Upper lobe of right lung (tissue), 1 donor: ENCODE results near the gene UNC93A. TPM values are rescaled to one million over a fixed set of nuclear protein-coding genes. Genes with fewer than 3 reads are reported as not detected.
"Not testable (repeated sequence)": the region's sequence is repeated elsewhere in the genome, so short reads cannot be mapped to it uniquely, and the experiment has no call there.

Experiments
- ATAC-seq: fragments of 200-7000 bp; cut with Tn5 transposase; one replicate; pipeline ENCODE4 v1.9.1; 2020; ENCODE audit warnings: mild to moderate bottlenecking, moderate library complexity
- DNase-seq: peaks from one replicate; pipeline ENCODE4 v3.0.0-alpha.2; 2020
- H3K27ac ChIP-seq: fragments of 200-600 bp; one replicate; pipeline ENCODE4 v1.8.0; 2022
- H3K27me3 ChIP-seq: fragments of 200-600 bp; one replicate; pipeline ENCODE4 v1.8.0; 2022; ENCODE audit warnings: mild to moderate bottlenecking
- H3K36me3 ChIP-seq: fragments of 200-600 bp; one replicate; pipeline ENCODE4 v1.8.0; 2022
- H3K4me1 ChIP-seq: fragments of 200-600 bp; one replicate; pipeline ENCODE4 v1.8.0; 2022
- H3K4me3 ChIP-seq: fragments of 200-600 bp; one replicate; pipeline ENCODE4 v1.8.0; 2022; ENCODE audit warnings: mild to moderate bottlenecking
- H3K9me3 ChIP-seq: fragments of 200-600 bp; one replicate; pipeline ENCODE4 v1.8.0; 2022
- intact Hi-C: fragments of 100-400 bp; cut with DNase I; formaldehyde crosslinking; loops from one replicate; pipeline ENCODE4 v1.11.0; 2022
- total RNA-seq: library from RNA; stranded (reverse); fragmentation: NEBNext Ultra II Directional; extraction: Animal tissue kit (Norgen Biotek cat#: 25700); gene quantifications from one replicate; pipeline ENCODE4 v1.2.1, GENCODE V29; 2021
- TF ChIP-seq, protein P1 (sequence below): fragments of 200-600 bp; IDR thresholded peaks from one replicate; pipeline ENCODE4 v1.8.0; 2022; ENCODE audit warnings: antibody characterized with exemption
- donor health status: DM: no; HTN: yes; CAD: no; lungs with severe emphysema.

UNC93A gene
- total RNA-seq, 1 donor from 2014 or later: not detected

DNA sequence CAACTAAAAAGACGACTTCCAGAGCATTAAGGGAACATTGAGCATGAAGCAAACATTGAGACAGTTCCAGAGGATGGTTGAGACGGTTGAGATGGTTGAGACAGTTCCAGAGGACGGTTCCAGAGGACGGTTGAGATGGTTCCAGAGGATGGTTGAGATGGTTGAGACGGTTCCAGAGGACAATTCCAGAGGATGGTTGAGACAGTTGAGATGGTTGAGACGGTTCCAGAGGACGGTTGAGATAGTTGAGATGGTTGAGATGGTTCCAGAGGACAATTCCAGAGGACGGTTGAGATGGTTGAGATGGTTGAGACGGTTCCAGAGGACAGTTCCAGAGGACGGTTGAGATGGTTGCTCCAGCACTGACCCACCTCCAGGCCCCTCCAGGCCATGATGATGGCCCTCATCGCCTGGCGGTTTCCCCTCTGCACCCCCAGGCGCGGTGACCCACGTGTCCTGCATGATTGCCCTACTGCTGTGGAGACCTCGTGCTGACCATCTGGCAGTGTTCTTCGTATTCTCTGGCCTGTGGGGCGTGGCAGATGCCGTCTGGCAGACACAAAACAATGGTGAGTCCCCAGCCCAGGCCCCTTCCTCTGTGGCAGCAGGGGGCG, 16.3 kb downstream of the UNC93A start:
- Histone ChIP-seq H3K9me3 (no peaks in the 10 kb centered on the region), H3K4me1 (no peaks in the 10 kb centered on the region), H3K4me3 (no peak overlapping the region), H3K27ac (no peak overlapping the region), H3K36me3 (no peaks in the 10 kb centered on the region), H3K27me3 (no peaks in the 10 kb centered on the region)
- no peak for DNase-seq
- no peak for ATAC-seq
- TF ChIP-seq, protein P1, sequence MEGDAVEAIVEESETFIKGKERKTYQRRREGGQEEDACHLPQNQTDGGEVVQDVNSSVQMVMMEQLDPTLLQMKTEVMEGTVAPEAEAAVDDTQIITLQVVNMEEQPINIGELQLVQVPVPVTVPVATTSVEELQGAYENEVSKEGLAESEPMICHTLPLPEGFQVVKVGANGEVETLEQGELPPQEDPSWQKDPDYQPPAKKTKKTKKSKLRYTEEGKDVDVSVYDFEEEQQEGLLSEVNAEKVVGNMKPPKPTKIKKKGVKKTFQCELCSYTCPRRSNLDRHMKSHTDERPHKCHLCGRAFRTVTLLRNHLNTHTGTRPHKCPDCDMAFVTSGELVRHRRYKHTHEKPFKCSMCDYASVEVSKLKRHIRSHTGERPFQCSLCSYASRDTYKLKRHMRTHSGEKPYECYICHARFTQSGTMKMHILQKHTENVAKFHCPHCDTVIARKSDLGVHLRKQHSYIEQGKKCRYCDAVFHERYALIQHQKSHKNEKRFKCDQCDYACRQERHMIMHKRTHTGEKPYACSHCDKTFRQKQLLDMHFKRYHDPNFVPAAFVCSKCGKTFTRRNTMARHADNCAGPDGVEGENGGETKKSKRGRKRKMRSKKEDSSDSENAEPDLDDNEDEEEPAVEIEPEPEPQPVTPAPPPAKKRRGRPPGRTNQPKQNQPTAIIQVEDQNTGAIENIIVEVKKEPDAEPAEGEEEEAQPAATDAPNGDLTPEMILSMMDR: no peak
- intact Hi-C loops: no loop called here

DNA sequence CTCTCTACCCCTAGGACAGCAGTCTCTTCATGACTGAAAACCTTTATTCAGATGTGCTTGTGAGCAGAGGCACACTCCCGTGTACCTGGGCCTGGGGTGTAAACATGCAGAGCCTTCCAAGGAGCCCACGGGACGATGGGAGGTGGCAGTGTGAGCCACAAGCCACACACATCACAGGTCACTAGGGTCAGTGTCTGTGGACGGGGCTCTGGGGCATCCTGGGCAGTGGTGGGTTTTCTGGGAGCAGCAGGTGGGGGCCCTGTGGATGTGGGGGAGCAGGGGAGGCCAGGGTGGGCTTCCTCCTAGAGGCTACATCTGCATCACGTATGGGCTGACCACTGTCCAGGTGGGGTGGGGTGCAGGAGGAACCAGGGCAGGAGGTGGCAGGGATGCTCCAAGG, 17.1 kb downstream of the UNC93A start:
- H3K27me3 ChIP-seq: no peaks in the 10 kb centered on the region
- no peaks in the 10 kb centered on the region for H3K36me3 ChIP-seq
- H3K4me3 ChIP-seq: no peak overlapping the region
- TF ChIP-seq, protein P1: no peak
- no peak for ATAC-seq
- intact Hi-C loops: no loop called here
- no peaks in the 10 kb centered on the region for H3K9me3 ChIP-seq
- H3K4me1 ChIP-seq: no peaks in the 10 kb centered on the region
- DNase-seq: no peak
- no peak overlapping the region for H3K27ac ChIP-seq

DNA sequence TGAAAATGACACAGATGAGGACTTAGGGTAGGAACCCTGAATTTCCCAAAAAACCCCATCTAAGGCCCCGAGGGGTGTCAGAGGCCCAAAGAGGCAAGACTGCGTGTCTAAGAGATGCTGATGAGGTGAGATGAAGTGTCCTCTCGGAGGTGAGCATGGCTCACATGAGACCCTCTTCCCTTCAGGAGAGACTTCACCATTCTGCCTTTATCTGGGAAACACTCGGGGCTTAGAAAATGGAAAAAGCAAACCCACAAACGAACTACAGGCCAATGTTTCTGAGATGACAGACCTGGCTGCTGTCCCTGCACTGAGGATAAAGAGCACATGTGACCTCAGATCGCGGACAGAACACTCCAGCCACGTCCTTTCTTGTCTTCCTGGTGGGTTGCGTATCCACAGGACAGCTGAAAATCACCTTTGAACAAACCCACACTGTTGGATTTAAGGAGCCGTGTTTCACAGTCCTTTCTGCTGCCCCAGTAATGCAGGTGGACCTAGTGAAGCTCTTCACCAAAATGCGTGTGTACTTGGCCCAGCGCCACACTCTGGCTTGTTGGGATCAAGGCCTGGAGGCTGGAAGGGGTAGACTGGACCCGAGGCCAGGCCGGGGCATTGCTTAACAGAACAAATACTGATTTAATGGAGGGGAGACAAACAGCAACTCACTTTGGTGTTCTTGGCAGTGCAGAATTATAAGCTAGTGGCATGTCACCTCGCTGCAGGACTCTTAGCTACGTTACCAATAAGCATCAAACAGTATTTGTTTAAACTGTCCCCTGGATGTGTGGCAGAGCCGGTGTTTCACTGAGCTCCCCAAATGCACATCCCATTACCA, 18.5 kb downstream of the UNC93A start:
- H3K4me1 ChIP-seq, H3K27me3 ChIP-seq, H3K27ac ChIP-seq, H3K9me3 ChIP-seq, H3K36me3 ChIP-seq, H3K4me3 ChIP-seq, DNase-seq, intact Hi-C loops, ATAC-seq: not testable (repeated sequence)

DNA sequence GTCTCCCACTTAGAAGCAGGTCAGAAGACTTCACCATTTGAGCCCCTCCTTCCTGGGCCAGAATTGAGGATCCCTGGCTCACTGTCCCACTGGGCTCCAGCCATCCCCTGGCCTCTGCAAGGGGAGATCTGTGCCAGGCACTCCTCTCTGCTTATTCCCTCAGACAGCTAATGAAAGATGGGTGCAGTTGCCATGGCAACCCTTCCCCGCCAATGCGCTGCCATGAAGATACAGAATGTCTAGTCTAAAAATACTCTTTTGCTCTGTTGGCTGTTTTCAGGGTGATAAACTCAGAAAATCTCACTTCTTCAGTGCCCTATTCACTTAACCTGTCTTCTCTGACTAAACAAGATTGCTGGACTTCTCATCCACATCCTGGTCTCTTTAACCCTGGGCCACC, 20.2 kb downstream of the UNC93A start:
- H3K4me1 ChIP-seq: no peaks in the 10 kb centered on the region
- no peaks in the 10 kb centered on the region for H3K36me3 ChIP-seq
- intact Hi-C loops: no loop called here
- H3K4me3 ChIP-seq: no peak overlapping the region
- H3K9me3 ChIP-seq: no peaks in the 10 kb centered on the region
- DNase-seq (no peak), ATAC-seq (no peak)
- no peaks in the 10 kb centered on the region for H3K27me3 ChIP-seq
- TF ChIP-seq, protein P1: no peak
- no peak overlapping the region for H3K27ac ChIP-seq

DNA sequence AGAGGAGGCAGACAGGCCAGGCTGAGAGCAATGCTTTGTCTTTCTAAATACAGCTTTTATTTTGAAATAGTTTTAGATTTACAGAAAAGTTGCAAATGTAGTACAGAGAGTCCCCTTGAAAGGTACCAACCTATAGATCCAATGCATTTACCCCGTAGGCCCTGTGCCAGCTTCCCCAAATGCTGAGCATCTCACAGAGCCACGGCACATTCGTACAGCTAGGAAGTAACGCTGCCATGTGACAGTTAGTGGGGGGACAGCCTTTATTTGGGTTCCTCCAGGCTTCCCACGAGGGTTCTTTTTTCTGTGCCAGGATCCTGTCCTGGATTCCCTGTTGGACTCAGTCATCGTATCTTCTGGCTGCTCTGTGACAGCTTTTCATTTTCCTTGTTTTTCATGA, 20.6 kb downstream of the UNC93A start:
- H3K27ac ChIP-seq, H3K27me3 ChIP-seq, H3K9me3 ChIP-seq, H3K4me3 ChIP-seq, DNase-seq, H3K4me1 ChIP-seq, intact Hi-C loops, H3K36me3 ChIP-seq, ATAC-seq: not testable (repeated sequence)

DNA sequence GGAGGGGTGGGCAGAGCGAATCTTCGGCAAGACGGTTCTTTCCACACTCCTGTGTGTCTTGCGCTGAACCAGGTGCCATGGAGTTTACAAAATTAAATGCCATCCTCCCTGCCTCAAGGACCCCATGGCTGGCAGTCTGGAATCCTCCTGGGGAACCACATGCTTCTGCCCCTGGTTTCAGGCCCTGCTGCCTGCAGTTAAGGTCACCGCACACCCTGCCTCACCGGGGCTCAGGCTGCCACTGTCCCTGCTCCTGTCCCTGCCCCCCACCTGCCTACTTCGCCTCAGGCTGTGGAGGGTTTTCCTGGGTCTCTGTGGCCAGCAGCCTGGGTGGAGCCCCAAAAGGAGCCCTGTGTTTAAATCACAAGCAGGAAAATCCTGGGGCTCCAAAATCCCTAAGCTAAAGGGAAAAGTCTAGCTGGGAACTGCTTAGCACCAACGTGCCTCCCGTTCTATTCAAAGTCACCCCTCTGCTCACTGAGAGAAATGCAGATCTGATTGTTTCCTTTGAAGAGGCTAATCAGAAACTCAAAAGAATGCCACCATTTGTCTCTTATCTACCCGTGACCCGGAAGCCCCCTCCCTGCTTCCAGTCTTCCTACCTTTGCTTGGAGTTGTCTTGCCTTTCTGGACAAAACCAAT, 23.2 kb downstream of the UNC93A start:
- no peaks in the 10 kb centered on the region for H3K4me1 ChIP-seq
- no peaks in the 10 kb centered on the region for H3K36me3 ChIP-seq
- ATAC-seq (no peak), DNase-seq (no peak)
- H3K27ac ChIP-seq: no peak overlapping the region
- H3K4me3 ChIP-seq: no peak overlapping the region
- TF ChIP-seq, protein P1: no peak
- no peaks in the 10 kb centered on the region for H3K9me3 ChIP-seq
- H3K27me3 ChIP-seq: no peaks in the 10 kb centered on the region
- intact Hi-C loops: no loop called here
